Panc1 (cell line): ENCODE data around the gene CHST6. TPM values are rescaled to one million over a fixed set of nuclear protein-coding genes. Genes with fewer than 3 reads are reported as not detected.

Experiments
- ATAC-seq: fragments of 200-7000 bp; cut with Tn5 transposase; 2 replicates; pipeline ENCODE4 v1.9.1; 2020; ENCODE audit warnings: mild to moderate bottlenecking, moderate library complexity
- BruUV-seq: library from RNA; stranded (reverse); fragments of 400-500 nt; replicated peaks from 2 replicates; lab custom pipeline; 2021; lab: Mats Ljungman, UMichigan
- CTCF ChIA-PET: fragments of 300-600 bp; sonication (Branson Sonifier 250); formaldehyde crosslinking; loops from one replicate; lab custom pipeline; 2022; ENCODE audit warnings: antibody characterized with exemption; lab: Charles Lee
- POLR2A ChIA-PET: fragments of 300-600 bp; sonication (Branson Sonifier 250); formaldehyde crosslinking; loops from one replicate; lab custom pipeline; 2022; ENCODE audit warnings: antibody characterized with exemption; lab: Charles Lee
- DNase-seq: peaks from one replicate; pipeline ENCODE4 v3.0.0-alpha.2; 2010; ENCODE audit warnings: low read depth, low spot score
- H3K27ac ChIP-seq: 2 replicates; pipeline ENCODE4 v1.5.1; 2011; ENCODE audit warnings: mild to moderate bottlenecking, low read length, inconsistent platforms
- H3K27me3 ChIP-seq: fragments of 200-500 bp; sonication (Bioruptor generic); 2 replicates; pipeline ENCODE4 v1.6.0; 2014; ENCODE audit warnings: low read length, inconsistent platforms; ENCODE audit not compliant: control insufficient read depth, insufficient read depth
- H3K36me3 ChIP-seq: fragments of 200-500 bp; sonication (Bioruptor generic); 2 replicates; pipeline ENCODE4 v1.5.1; 2014; ENCODE audit warnings: inconsistent platforms, mild to moderate bottlenecking, low read length, moderate library complexity; ENCODE audit not compliant: control insufficient read depth, insufficient read depth
- H3K4me1 ChIP-seq: 2 replicates; pipeline ENCODE4 v1.5.1; 2011; ENCODE audit warnings: inconsistent platforms, mild to moderate bottlenecking, low read length, moderate library complexity; ENCODE audit not compliant: control insufficient read depth, insufficient read depth
- H3K4me3 ChIP-seq, 2 experiments: 2 replicates each; pipeline ENCODE4 v1.5.1; 2011 to 2012; ENCODE audit warnings: low read depth in 2 of 2, low read length in 2 of 2, mild to moderate bottlenecking in 2 of 2, inconsistent platforms in 1 of 2, moderate library complexity in 1 of 2
- H3K9me3 ChIP-seq: fragments of 200-500 bp; sonication (Bioruptor generic); 2 replicates; pipeline ENCODE4 v1.5.1; 2014; ENCODE audit warnings: low read depth, mild to moderate bottlenecking, inconsistent platforms, low read length, moderate library complexity; ENCODE audit not compliant: control insufficient read depth, insufficient read depth
- POLR2AphosphoS5 ChIP-seq: IDR thresholded peaks from 2 replicates; pipeline ENCODE4 v1.6.1; 2012; ENCODE audit warnings: mild to moderate bottlenecking, low read depth, low read length, moderate library complexity
- REST ChIP-seq, 2 experiments: IDR thresholded peaks; 2 replicates each; pipeline ENCODE4 v1.6.1; 2011 to 2012; ENCODE audit warnings: low read depth in 2 of 2, control low read depth in 1 of 2, low read length in 1 of 2, mild to moderate bottlenecking in 1 of 2, moderate library complexity in 1 of 2; ENCODE audit not compliant: insufficient read depth in 1 of 2
- SIN3A ChIP-seq: IDR thresholded peaks from 2 replicates; pipeline ENCODE4 v1.6.1; 2012; ENCODE audit warnings: low read depth, mild to moderate bottlenecking, low read length, moderate library complexity, borderline replicate concordance; ENCODE audit not compliant: insufficient read depth
- TCF7L2 ChIP-seq: IDR thresholded peaks from 2 replicates; pipeline ENCODE4 v1.6.1; 2011; ENCODE audit warnings: mild to moderate bottlenecking, low read depth, low read length, inconsistent platforms
- in situ Hi-C: cut with HindIII; loops from 2 replicates; pipeline ENCODE4 v1.10.0; 2016; ENCODE audit warnings: low sequenced_read_pairs, low pct_unique_long_range_greater_than_20kb
- intact Hi-C: fragments of 100-400 bp; cut with micrococcal nuclease; formaldehyde crosslinking; loops from one replicate; pipeline ENCODE4 v1.10.0; 2022; ENCODE audit not compliant: unreplicated experiment
- total RNA-seq: library from RNA; stranded (reverse); gene quantifications from one replicate; pipeline ENCODE4 v1.2.1, GENCODE V29; 2021; ENCODE audit not compliant: unreplicated experiment
- TF ChIP-seq, protein P1 (sequence below): fragments of 450-650 bp; IDR thresholded peaks from 2 replicates; pipeline ENCODE4 v1.5.1; 2017; ENCODE audit warnings: mild to moderate bottlenecking

CHST6 gene
- total RNA-seq, 1 experiment from 2014 or later, result 0.05 TPM

DNA sequence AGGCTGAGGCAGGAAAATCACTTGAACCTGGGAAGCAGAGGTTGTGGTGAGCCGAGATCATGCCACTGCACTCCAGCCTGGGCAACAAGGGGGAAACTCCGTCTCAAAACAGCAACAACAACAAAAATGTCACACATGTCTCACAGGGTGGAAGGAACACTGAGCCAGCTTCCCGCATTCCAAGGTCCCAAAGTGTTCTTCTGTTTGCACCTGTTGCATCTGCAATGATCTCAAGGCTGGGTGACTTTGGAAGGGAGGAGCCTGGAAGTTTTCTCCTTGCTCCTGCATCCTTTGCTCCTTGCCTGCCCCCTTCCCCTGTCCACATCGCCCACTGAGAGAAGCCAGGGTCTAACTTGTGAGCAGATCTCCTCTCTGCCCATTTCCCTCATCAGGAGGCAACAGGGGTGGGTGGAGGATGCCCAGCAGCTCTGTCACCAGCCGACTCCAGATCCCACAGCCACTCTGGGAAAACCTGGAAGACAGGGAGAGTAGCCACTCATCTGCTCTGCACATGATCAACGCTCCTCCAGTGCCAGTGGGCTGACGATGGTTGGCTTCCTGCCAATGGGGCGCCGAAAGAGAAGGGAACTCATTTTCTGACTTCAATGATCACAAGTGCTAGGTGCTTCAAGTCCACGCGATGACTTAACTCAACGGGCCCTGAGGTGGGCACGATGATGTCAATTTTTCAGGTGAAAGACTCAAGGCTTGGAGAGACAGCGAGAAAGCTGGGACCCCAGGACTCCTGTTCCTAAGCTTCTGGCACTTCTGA lies 12.6 kb downstream of the CHST6 start:
- no peaks in the 10 kb centered on the region for H3K36me3 ChIP-seq
- no TSS peak for BruUV-seq
- POLR2A ChIA-PET, result interaction anchor here (0.6 kb wide), 1 partner anchor 177 kb away, joined by 3 read pairs; no protein-coding TSS in a partner anchor
- CTCF ChIA-PET, result no interaction called here
- H3K9me3 ChIP-seq, result no peaks in the 10 kb centered on the region
- in situ Hi-C loops (no loop called here), intact Hi-C loops (no loop called here)
- TF ChIP-seq SIN3A (no peak), REST (IDR thresholded peaks at IDR 0.05; ENCODE audit: insufficient read depth in 1 of 2, low read depth in 2 of 2, low read length in 1 of 2) (no peak), POLR2AphosphoS5 (no peak), TCF7L2 (no peak)
- TF ChIP-seq, protein P1, sequence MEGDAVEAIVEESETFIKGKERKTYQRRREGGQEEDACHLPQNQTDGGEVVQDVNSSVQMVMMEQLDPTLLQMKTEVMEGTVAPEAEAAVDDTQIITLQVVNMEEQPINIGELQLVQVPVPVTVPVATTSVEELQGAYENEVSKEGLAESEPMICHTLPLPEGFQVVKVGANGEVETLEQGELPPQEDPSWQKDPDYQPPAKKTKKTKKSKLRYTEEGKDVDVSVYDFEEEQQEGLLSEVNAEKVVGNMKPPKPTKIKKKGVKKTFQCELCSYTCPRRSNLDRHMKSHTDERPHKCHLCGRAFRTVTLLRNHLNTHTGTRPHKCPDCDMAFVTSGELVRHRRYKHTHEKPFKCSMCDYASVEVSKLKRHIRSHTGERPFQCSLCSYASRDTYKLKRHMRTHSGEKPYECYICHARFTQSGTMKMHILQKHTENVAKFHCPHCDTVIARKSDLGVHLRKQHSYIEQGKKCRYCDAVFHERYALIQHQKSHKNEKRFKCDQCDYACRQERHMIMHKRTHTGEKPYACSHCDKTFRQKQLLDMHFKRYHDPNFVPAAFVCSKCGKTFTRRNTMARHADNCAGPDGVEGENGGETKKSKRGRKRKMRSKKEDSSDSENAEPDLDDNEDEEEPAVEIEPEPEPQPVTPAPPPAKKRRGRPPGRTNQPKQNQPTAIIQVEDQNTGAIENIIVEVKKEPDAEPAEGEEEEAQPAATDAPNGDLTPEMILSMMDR, result no peak
- no peak overlapping the region for H3K4me3 ChIP-seq
- DNase-seq, result no peak
- no peaks in the 10 kb centered on the region for H3K27me3 ChIP-seq
- no peak for ATAC-seq
- no peak overlapping the region for H3K27ac ChIP-seq
- H3K4me1 ChIP-seq, result no peaks in the 10 kb centered on the region

DNA sequence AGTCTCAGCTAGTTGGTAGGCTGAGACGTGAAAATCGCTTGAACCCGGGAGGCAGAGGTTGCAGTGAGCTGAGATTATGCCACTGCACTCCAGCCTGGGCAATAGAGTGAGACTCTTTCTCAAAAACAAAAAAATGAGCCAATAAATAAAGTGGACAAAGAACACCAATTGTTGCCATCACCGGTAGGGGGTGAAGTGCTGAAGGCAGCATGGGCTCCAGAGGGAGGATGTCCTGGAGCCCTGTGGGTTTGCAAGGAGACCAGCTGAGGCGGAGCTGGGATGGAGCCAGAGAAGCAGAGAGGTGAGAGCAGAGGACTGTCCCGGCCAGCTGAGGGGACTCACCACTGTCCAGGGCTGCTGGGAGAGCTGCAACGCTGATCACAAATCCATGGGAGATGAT lies 13.8 kb downstream of the CHST6 start:
- H3K4me1 ChIP-seq, result no peaks in the 10 kb centered on the region
- ChIA-PET POLR2A (no interaction called here), CTCF (no interaction called here)
- H3K4me3 ChIP-seq, result no peak overlapping the region
- intact Hi-C loops (no loop called here), in situ Hi-C loops (no loop called here)
- H3K27ac ChIP-seq, result no peak overlapping the region
- no peaks in the 10 kb centered on the region for H3K9me3 ChIP-seq
- BruUV-seq, result no TSS peak
- ATAC-seq, result no peak
- H3K36me3 ChIP-seq, result no peaks in the 10 kb centered on the region
- no peak for DNase-seq
- TF ChIP-seq POLR2AphosphoS5 (no peak), SIN3A (no peak), TCF7L2 (no peak), REST (IDR thresholded peaks at IDR 0.05; ENCODE audit: insufficient read depth in 1 of 2, low read depth in 2 of 2, low read length in 1 of 2) (no peak)
- TF ChIP-seq, protein P1, result no peak
- no peaks in the 10 kb centered on the region for H3K27me3 ChIP-seq
